GM21447 (cell line): ENCODE data around the gene RTN4.
A peak's percentile ranks its signal among the peaks of the same experiment; 100 is the strongest.
"Not testable (repeated sequence)": the region's sequence is repeated elsewhere in the genome, so short reads cannot be mapped to it uniquely, and the experiment has no call there.

Source experiments
- ATAC-seq: cut with Tn5 transposase; IDR thresholded peaks from one replicate; pipeline ENCODE4 v1.9.1; 2021; ENCODE audit not compliant: unreplicated experiment

RTN4 gene

GRCh38 chr2:55011831-55012671, 38.2 kb downstream of the RTN4 start:
- ATAC-seq: no peak

- no peak for ATAC-seq
These were observed 39.3 kb downstream of the RTN4 start for GRCh38 chr2:55010915-55011314.

- ATAC-seq: peak; percentile 90
These were observed 40.1 kb downstream of the RTN4 start for GRCh38 chr2:55010149-55010591.

- no peak for ATAC-seq
These were observed 40.8 kb downstream of the RTN4 start for GRCh38 chr2:55009277-55010060.

- no peak for ATAC-seq
These were observed 43.9 kb downstream of the RTN4 start for GRCh38 chr2:55006306-55006705.

- no peak for ATAC-seq
These were observed 46.3 kb downstream of the RTN4 start for GRCh38 chr2:55003706-55004639.

- no peak for ATAC-seq
These were observed 48.5 kb downstream of the RTN4 start for GRCh38 chr2:55001716-55002115.

- ATAC-seq: no peak
These were observed 49.9 kb downstream of the RTN4 start for GRCh38 chr2:55000341-55000740.

GRCh38 chr2:54999182-54999581, 51.1 kb downstream of the RTN4 start:
- ATAC-seq: no peak

GRCh38 chr2:54997826-54998225, 52.4 kb downstream of the RTN4 start:
- ATAC-seq: no peak

GRCh38 chr2:54995553-54995952, 54.7 kb downstream of the RTN4 start:
- ATAC-seq: peak; percentile 53

- ATAC-seq: not testable (repeated sequence)
These were observed 59.6 kb downstream of the RTN4 start for GRCh38 chr2:54990694-54991093.

- no peak for ATAC-seq
These were observed 61.6 kb downstream of the RTN4 start for GRCh38 chr2:54988612-54989011.

- ATAC-seq: no peak
These were observed 64.0 kb downstream of the RTN4 start for GRCh38 chr2:54986264-54986663.

GRCh38 chr2:54984476-54984875, 65.8 kb downstream of the RTN4 start:
- ATAC-seq: no peak

GRCh38 chr2:54983345-54984220, 66.7 kb downstream of the RTN4 start:
- ATAC-seq: no peak

- ATAC-seq: no peak
These were observed 68.9 kb downstream of the RTN4 start for GRCh38 chr2:54981385-54981784.

GRCh38 chr2:54979321-54980044, 70.8 kb downstream of the RTN4 start:
- ATAC-seq: no peak

- peak; percentile 90 for ATAC-seq
These were observed 73.1 kb downstream of the RTN4 start for GRCh38 chr2:54977149-54977548.
